GM23338 (cell line): Measurements from ENCODE around the gene PI4K2A. TPM values are rescaled to one million over a fixed set of nuclear protein-coding genes. Genes with fewer than 3 reads are reported as not detected.

ENCODE experiments used
- ATAC-seq: fragments of 200-7000 bp; cut with Tn5 transposase; 3 replicates; pipeline ENCODE4 v1.9.1; 2020
- DNase-seq: peaks from one replicate; pipeline ENCODE4 v3.0.0-alpha.2; 2015; ENCODE audit warnings: low spot score
- H2AFZ ChIP-seq: fragments of 200-600 bp; sonication (generic); 2 replicates; pipeline ENCODE4 v1.8.0; 2016; ENCODE audit warnings: antibody characterized with exemption, mild to moderate bottlenecking, moderate library complexity
- H3F3A ChIP-seq: fragments of 200-600 bp; sonication (generic); replicated peaks from 2 replicates; pipeline ENCODE4 v1.8.0; 2017; ENCODE audit warnings: antibody characterized with exemption, mixed run types, low read depth
- H3K27ac ChIP-seq: fragments of 200-600 bp; sonication (generic); 2 replicates; pipeline ENCODE4 v1.6.1; 2016; ENCODE audit warnings: low read depth
- H3K27me3 ChIP-seq: fragments of 200-600 bp; sonication (generic); 2 replicates; pipeline ENCODE4 v1.8.0; 2016; ENCODE audit warnings: mild to moderate bottlenecking, mixed run types, moderate library complexity; ENCODE audit not compliant: insufficient read depth
- H3K36me3 ChIP-seq: fragments of 200-600 bp; sonication (generic); 2 replicates; pipeline ENCODE4 v1.8.0; 2016; ENCODE audit warnings: mild to moderate bottlenecking; ENCODE audit not compliant: insufficient read depth
- H3K4me1 ChIP-seq: fragments of 200-600 bp; sonication (generic); 2 replicates; pipeline ENCODE4 v1.8.0; 2016; ENCODE audit warnings: mild to moderate bottlenecking, moderate library complexity; ENCODE audit not compliant: insufficient read depth
- H3K4me2 ChIP-seq: fragments of 200-600 bp; sonication (generic); 2 replicates; pipeline ENCODE4 v1.7.1; 2017; ENCODE audit warnings: mixed run types
- H3K4me3 ChIP-seq: fragments of 200-600 bp; sonication (generic); 2 replicates; pipeline ENCODE4 v1.6.1; 2016; ENCODE audit warnings: mixed run types
- H3K79me2 ChIP-seq: fragments of 200-600 bp; sonication (generic); replicated peaks from 2 replicates; pipeline ENCODE4 v1.8.0; 2017; ENCODE audit warnings: mild to moderate bottlenecking; ENCODE audit not compliant: insufficient read depth
- H3K9me2 ChIP-seq: fragments of 200-600 bp; sonication (generic); 2 replicates; pipeline ENCODE4 v1.8.0; 2017; ENCODE audit not compliant: insufficient read depth
- H4K20me1 ChIP-seq: fragments of 200-600 bp; sonication (generic); replicated peaks from 2 replicates; pipeline ENCODE4 v1.8.0; 2017; ENCODE audit warnings: mild to moderate bottlenecking; ENCODE audit not compliant: insufficient read depth
- H3K27ac Mint-ChIP-seq: 2 replicates; pipeline ENCODE4 v1.8.0; 2020; ENCODE audit warnings: inconsistent platforms, mild to moderate bottlenecking, moderate library complexity, mixed read lengths
- H3K27me3 Mint-ChIP-seq: 3 replicates; pipeline ENCODE4 v1.8.0; 2022; ENCODE audit warnings: low read depth, mild to moderate bottlenecking, moderate library complexity, mixed read lengths, inconsistent platforms; ENCODE audit not compliant: insufficient read depth, poor library complexity
- H3K36me3 Mint-ChIP-seq: 3 replicates; pipeline ENCODE4 v1.8.0; 2021; ENCODE audit warnings: low read depth, mild to moderate bottlenecking, inconsistent platforms, moderate library complexity, mixed read lengths
- H3K4me1 Mint-ChIP-seq: 3 replicates; pipeline ENCODE4 v1.8.0; 2020; ENCODE audit warnings: mild to moderate bottlenecking, inconsistent platforms, mixed read lengths
- H3K4me3 Mint-ChIP-seq: 3 replicates; pipeline ENCODE4 v1.8.0; 2021; ENCODE audit warnings: moderate library complexity, mild to moderate bottlenecking, inconsistent platforms, mixed read lengths
- H3K9me3 Mint-ChIP-seq: 3 replicates; pipeline ENCODE4 v1.8.0; 2020; ENCODE audit warnings: moderate library complexity, mild to moderate bottlenecking, inconsistent platforms, mixed read lengths
- CREB1 ChIP-seq: fragments of 250-450 bp; sonication (Bioruptor Pico); IDR thresholded peaks from 2 replicates; pipeline ENCODE4 v1.5.0; 2020; ENCODE audit warnings: low read depth, mild to moderate bottlenecking, moderate library complexity
- CTCF ChIP-seq, 2 experiments: fragments of 200-600 bp in 1 of 2; sonication (generic) in 1 of 2; conservative IDR thresholded peaks; 2 replicates each; pipeline versions ENCODE4 v1.5.1 to v1.6.1; 2016 to 2017; ENCODE audit warnings: antibody characterized with exemption in 2 of 2, low read depth in 2 of 2, mild to moderate bottlenecking in 2 of 2, moderate library complexity in 1 of 2
- ETS1 ChIP-seq: IDR thresholded peaks from 2 replicates; pipeline ENCODE4 v1.6.1; 2016; ENCODE audit warnings: antibody characterized with exemption
- EZH2 ChIP-seq: fragments of 200-600 bp; sonication (generic); IDR thresholded peaks from one replicate; pipeline ENCODE4 v1.8.0; 2017; ENCODE audit warnings: antibody characterized with exemption, mild to moderate bottlenecking, low read depth; ENCODE audit not compliant: unreplicated experiment
- EZH2phosphoT487 ChIP-seq: fragments of 200-600 bp; sonication (generic); IDR thresholded peaks from one replicate; pipeline ENCODE4 v1.8.1; 2018; ENCODE audit warnings: antibody characterized with exemption; ENCODE audit not compliant: unreplicated experiment
- JUNB ChIP-seq: IDR thresholded peaks from one replicate; pipeline ENCODE4 v1.6.1; 2016; ENCODE audit warnings: antibody characterized with exemption; ENCODE audit not compliant: unreplicated experiment
- NANOG ChIP-seq: IDR thresholded peaks from 2 replicates; pipeline ENCODE4 v1.6.1; 2016; ENCODE audit warnings: antibody characterized with exemption, borderline replicate concordance
- POLR2AphosphoS5 ChIP-seq: IDR thresholded peaks from 2 replicates; pipeline ENCODE4 v1.6.1; 2016; ENCODE audit warnings: antibody characterized with exemption, low read depth
- REST ChIP-seq: IDR thresholded peaks from one replicate; pipeline ENCODE4 v1.6.1; 2018; ENCODE audit warnings: antibody characterized with exemption; ENCODE audit not compliant: unreplicated experiment
- STAT1 ChIP-seq: IDR thresholded peaks from one replicate; pipeline ENCODE4 v1.6.1; 2016; ENCODE audit warnings: antibody characterized with exemption; ENCODE audit not compliant: unreplicated experiment
- ZNF114 ChIP-seq: fragments of 250-450 bp; sonication (Bioruptor Pico); IDR thresholded peaks from 2 replicates; pipeline ENCODE4 v1.5.0; 2020; ENCODE audit warnings: mild to moderate bottlenecking, moderate library complexity
- ZNF331 ChIP-seq: fragments of 250-450 bp; sonication (Bioruptor Pico); IDR thresholded peaks from 2 replicates; pipeline ENCODE4 v1.5.0; 2020; ENCODE audit warnings: low read depth, mild to moderate bottlenecking, moderate library complexity
- ZNF462 ChIP-seq: fragments of 250-450 bp; sonication (Bioruptor Pico); IDR thresholded peaks from 2 replicates; pipeline ENCODE4 v1.5.0; 2020; ENCODE audit warnings: mild to moderate bottlenecking, moderate library complexity
- polyA plus RNA-seq: library from polyadenylated mRNA; unstranded; fragments of >200 nt; fragmentation: Nextera tagmentation; extraction: Ambion mirVana; gene quantifications from 2 replicates; pipeline ENCODE4 v1.2.1, GENCODE V29; 2016
- total RNA-seq: library from RNA; depleted of rRNA; stranded (reverse); fragments of >200 nt; shearing (Covaris generic); gene quantifications from 2 replicates; pipeline ENCODE4 v1.2.3, GENCODE V29; 2014

The PI4K2A gene
- total and polyA plus RNA-seq, 2 experiments from 2014 or later = 8.1 to 29.2 TPM

GRCh38 chr10:97629289-97629688, 11.2 kb upstream of the PI4K2A start:
- peaks cover 26% of the 10 kb centered on the region for H3K79me2 ChIP-seq
- no peak overlapping the region for H3K4me3 ChIP-seq
- no peak for ATAC-seq
- 0 out of 2 replicates have a peak, but pooled peaks cover 3% of the 10 kb centered on the region for H3K4me1 ChIP-seq
- DNase-seq = no peak
- no peak overlapping the region for H2AFZ ChIP-seq
- no peaks in the 10 kb centered on the region for H3K9me2 ChIP-seq
- H3K4me2 ChIP-seq = no peak overlapping the region
- no peak overlapping the region for H3K27ac ChIP-seq
- no peak for TF ChIP-seq EZH2phosphoT487
- TF ChIP-seq REST = no peak
- TF ChIP-seq EZH2 = no peak
- TF ChIP-seq STAT1 = no peak
- TF ChIP-seq ETS1 = no peak
- no peak for TF ChIP-seq CTCF (conservative IDR thresholded peaks at IDR 0.05; ENCODE audit: low read depth in 2 of 2)
- no peak for TF ChIP-seq JUNB
- no peak for TF ChIP-seq ZNF114
- TF ChIP-seq NANOG = no peak
- no peak for TF ChIP-seq ZNF462 (CRISPR knock-in tag)
- TF ChIP-seq POLR2AphosphoS5 = no peak
- no peak for TF ChIP-seq ZNF331 (CRISPR knock-in tag)
- TF ChIP-seq CREB1 (CRISPR knock-in tag) = no peak
- no peaks in the 10 kb centered on the region for H3K9me3 Mint-ChIP-seq
- no peak overlapping the region for H3K4me3 Mint-ChIP-seq
- peaks cover 6% of the 10 kb centered on the region; the same call in 2 of the 3 replicates for H3K4me1 Mint-ChIP-seq
- no peaks in the 10 kb centered on the region for H3K36me3 Mint-ChIP-seq
- H3K27ac Mint-ChIP-seq = no peak overlapping the region
- peaks cover 6% of the 10 kb centered on the region for H3K27me3 Mint-ChIP-seq
- H3K27me3 ChIP-seq = no peaks in the 10 kb centered on the region
- H3K36me3 ChIP-seq = no peaks in the 10 kb centered on the region
- H3F3A ChIP-seq = no peaks in the 10 kb centered on the region
- H4K20me1 ChIP-seq = peaks cover 4% of the 10 kb centered on the region
